ENCODE data around the gene KSR1.

DNA sequence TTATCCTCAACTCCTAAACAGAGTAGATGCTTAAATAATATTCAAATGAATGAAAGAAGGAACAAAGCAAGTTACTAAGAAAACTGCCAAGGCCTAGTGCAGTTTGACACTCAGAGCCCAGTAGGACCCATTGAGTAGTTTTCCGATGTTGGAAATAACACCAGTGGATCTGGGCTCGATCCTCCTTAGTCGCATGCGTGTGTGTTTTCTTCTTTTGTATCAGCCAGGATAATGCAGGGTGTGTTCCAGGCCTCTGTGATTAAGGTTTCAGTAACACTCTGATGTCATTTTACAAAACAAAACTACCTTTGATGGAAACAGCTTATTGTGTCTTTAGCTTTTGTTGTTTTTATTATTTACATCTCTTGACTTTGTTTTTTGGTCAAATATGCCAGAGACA lies 24.5 kb downstream of the KSR1 start:
- TF ChIP-seq, protein P1, sequence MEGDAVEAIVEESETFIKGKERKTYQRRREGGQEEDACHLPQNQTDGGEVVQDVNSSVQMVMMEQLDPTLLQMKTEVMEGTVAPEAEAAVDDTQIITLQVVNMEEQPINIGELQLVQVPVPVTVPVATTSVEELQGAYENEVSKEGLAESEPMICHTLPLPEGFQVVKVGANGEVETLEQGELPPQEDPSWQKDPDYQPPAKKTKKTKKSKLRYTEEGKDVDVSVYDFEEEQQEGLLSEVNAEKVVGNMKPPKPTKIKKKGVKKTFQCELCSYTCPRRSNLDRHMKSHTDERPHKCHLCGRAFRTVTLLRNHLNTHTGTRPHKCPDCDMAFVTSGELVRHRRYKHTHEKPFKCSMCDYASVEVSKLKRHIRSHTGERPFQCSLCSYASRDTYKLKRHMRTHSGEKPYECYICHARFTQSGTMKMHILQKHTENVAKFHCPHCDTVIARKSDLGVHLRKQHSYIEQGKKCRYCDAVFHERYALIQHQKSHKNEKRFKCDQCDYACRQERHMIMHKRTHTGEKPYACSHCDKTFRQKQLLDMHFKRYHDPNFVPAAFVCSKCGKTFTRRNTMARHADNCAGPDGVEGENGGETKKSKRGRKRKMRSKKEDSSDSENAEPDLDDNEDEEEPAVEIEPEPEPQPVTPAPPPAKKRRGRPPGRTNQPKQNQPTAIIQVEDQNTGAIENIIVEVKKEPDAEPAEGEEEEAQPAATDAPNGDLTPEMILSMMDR (IDR thresholded peaks at IDR 0.05): no peak
- TF ChIP-seq POLR2A (IDR thresholded peaks at IDR 0.05): no peak
- TF ChIP-seq POLR2AphosphoS5 (IDR thresholded peaks at IDR 0.05; ENCODE audit: insufficient read depth in 1 of 2, low read depth in 1 of 2): no peak

Data from vagina (tissue), 2 donors.